Measurements from ENCODE around the gene CERS6. TPM values are rescaled to one million over a fixed set of nuclear protein-coding genes. Genes with fewer than 3 reads are reported as not detected.

CERS6 gene
- total and polyA plus RNA-seq, 2 experiments from 2014 or later, result 8.3 to 16.0 TPM

DNA sequence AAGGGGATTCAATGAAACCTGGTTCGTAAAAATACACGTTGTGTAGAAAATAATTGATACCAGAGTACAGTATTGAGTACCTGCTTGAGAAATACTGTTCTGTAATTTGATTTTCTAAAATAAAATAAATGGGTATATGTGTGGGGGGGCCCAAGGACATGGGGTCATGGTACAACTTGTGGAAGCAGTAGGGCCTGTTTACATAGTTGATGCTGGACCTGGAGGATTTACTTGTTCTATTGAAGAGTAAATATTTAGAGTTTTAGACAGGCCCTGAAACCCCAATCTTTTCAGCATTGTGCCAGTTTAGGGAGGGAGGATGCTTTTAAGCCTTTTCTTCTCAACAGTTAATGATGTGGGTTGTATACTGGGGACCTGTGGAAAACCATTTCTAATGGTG lies 11.7 kb downstream of the CERS6 start:
- Histone ChIP-seq H4K20me1 (ENCODE audit: insufficient read depth) (no peaks in the 10 kb centered on the region), H3K27me3 (replicated peaks; ENCODE audit: insufficient read depth) (no peaks in the 10 kb centered on the region), H3K4me2 (ENCODE audit: unreplicated experiment) (no peak overlapping the region), H3K4me3 (no peak overlapping the region), H3K79me2 (ENCODE audit: insufficient read depth) (peaks cover 85% of the 10 kb centered on the region), H3K4me1 (ENCODE audit: insufficient read depth) (no peaks in the 10 kb centered on the region), H2AFZ (no peak overlapping the region), H3K27ac (no peak overlapping the region), H3K9me2 (ENCODE audit: insufficient read depth) (no peaks in the 10 kb centered on the region), H3F3A (ENCODE audit: insufficient read depth) (no peaks in the 10 kb centered on the region), H3K9ac (no peak overlapping the region), H3K36me3 (ENCODE audit: low read depth) (no peaks in the 10 kb centered on the region), H3K9me3 (ENCODE audit: low read depth) (no peaks in the 10 kb centered on the region)
- TF ChIP-seq EZH2phosphoT487 (IDR thresholded peaks at IDR 0.05; ENCODE audit: insufficient read depth, low read depth), result no peak
- TF ChIP-seq EZH2 (IDR thresholded peaks at IDR 0.05; ENCODE audit: insufficient read depth, poor library complexity, severe bottlenecking), result no peak
- 90 to 95% methylated on average over 2 of the region's 2 CpGs for WGBS, 2 experiments (ENCODE audit: low coverage in 1 of 2, low lambda C conversion rate in 2 of 2, missing lambda C conversion rate in 2 of 2)
- DNase-seq, result no peak
- in situ Hi-C loops (cut with MboI), result no loop called here

DNA sequence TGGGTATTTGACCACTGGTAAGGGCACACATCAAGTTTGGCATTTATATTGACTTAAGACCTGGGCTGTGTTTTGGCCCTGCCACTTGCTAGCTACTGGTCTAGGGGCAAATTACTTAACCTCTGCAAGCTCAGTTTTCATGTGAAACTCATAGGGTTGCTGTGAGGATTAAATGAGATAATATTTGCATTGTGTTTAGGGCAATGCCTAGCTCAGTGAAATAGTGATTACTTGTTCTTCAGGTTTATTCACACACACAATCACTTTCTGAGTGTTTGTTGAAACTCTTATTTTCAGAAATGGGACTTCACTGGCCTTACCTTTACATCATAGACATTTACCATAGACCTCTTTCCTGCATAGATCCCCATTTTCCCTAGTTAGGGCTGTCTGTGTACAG lies 12.3 kb downstream of the CERS6 start:
- H3K9ac ChIP-seq, result no peak overlapping the region
- H3K4me2 ChIP-seq (ENCODE audit: unreplicated experiment), result no peak overlapping the region
- H3K4me1 ChIP-seq (ENCODE audit: insufficient read depth), result no peaks in the 10 kb centered on the region
- H3K4me3 ChIP-seq, result no peak overlapping the region
- DNase-seq, result no peak
- H3K9me2 ChIP-seq (ENCODE audit: insufficient read depth), result no peaks in the 10 kb centered on the region
- H3K79me2 ChIP-seq (ENCODE audit: insufficient read depth), result peaks cover 79% of the 10 kb centered on the region
- H3K27ac ChIP-seq, result no peak overlapping the region
- no peaks in the 10 kb centered on the region for H3F3A ChIP-seq (ENCODE audit: insufficient read depth)
- no peak overlapping the region for H2AFZ ChIP-seq
- no peaks in the 10 kb centered on the region for H4K20me1 ChIP-seq (ENCODE audit: insufficient read depth)
- H3K27me3 ChIP-seq (replicated peaks; ENCODE audit: insufficient read depth), result no peaks in the 10 kb centered on the region
- TF ChIP-seq EZH2 (IDR thresholded peaks at IDR 0.05; ENCODE audit: insufficient read depth, poor library complexity, severe bottlenecking) (no peak), EZH2phosphoT487 (IDR thresholded peaks at IDR 0.05; ENCODE audit: insufficient read depth, low read depth) (no peak)
- H3K9me3 ChIP-seq (ENCODE audit: low read depth), result no peaks in the 10 kb centered on the region
- in situ Hi-C loops (cut with MboI), result no loop called here
- no peaks in the 10 kb centered on the region for H3K36me3 ChIP-seq (ENCODE audit: low read depth)

DNA sequence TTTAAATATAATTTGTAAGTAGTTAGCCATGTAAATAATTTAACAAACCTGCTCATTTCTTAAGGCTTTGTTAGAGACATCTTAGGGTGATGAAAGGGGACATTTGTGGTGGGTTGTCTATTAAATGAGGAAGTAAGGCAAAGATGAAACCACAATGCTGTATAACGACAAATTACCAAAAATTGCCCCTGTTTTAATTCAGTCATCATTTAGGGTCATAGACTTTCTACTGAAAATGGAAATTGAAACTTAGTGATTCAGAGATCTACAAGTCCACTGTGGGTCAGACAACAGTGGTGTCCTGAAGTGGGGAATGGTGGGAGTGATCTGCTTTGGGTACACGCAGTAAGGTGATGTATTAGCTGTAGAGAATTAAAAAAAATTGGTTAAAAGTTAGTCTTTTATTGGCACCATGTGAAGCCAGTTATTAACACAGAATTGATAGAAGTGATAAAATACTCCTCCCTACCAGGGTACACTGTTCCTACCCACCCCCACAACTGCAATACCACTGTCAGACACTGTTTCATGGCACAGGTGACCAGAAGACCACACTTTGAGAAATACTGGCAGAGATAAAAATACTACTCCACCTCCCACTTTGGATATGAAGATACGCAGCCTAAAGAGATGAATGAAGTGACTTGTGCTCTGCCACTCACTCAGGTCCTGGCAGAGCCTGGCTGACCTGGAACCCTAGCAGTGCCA lies 13.4 kb downstream of the CERS6 start:
- Histone ChIP-seq H3K4me3 (no peak overlapping the region), H3K9me2 (ENCODE audit: insufficient read depth) (no peaks in the 10 kb centered on the region), H3F3A (ENCODE audit: insufficient read depth) (no peaks in the 10 kb centered on the region), H4K20me1 (ENCODE audit: insufficient read depth) (no peaks in the 10 kb centered on the region), H3K9ac (no peak overlapping the region), H3K9me3 (ENCODE audit: low read depth) (no peaks in the 10 kb centered on the region), H3K27ac (no peak overlapping the region), H3K4me1 (ENCODE audit: insufficient read depth) (no peaks in the 10 kb centered on the region), H3K27me3 (replicated peaks; ENCODE audit: insufficient read depth) (no peaks in the 10 kb centered on the region), H3K36me3 (ENCODE audit: low read depth) (no peaks in the 10 kb centered on the region), H3K4me2 (ENCODE audit: unreplicated experiment) (no peak overlapping the region), H2AFZ (no peak overlapping the region), H3K79me2 (ENCODE audit: insufficient read depth) (peaks cover 78% of the 10 kb centered on the region)
- in situ Hi-C loops (cut with MboI), result no loop called here
- no peak for DNase-seq
- WGBS, 2 experiments (ENCODE audit: low coverage in 1 of 2, low lambda C conversion rate in 2 of 2, missing lambda C conversion rate in 2 of 2), result 88 to 93% methylated on average over 3 of the region's 3 CpGs
- TF ChIP-seq EZH2phosphoT487 (IDR thresholded peaks at IDR 0.05; ENCODE audit: insufficient read depth, low read depth) (no peak), EZH2 (IDR thresholded peaks at IDR 0.05; ENCODE audit: insufficient read depth, poor library complexity, severe bottlenecking) (no peak)

DNA sequence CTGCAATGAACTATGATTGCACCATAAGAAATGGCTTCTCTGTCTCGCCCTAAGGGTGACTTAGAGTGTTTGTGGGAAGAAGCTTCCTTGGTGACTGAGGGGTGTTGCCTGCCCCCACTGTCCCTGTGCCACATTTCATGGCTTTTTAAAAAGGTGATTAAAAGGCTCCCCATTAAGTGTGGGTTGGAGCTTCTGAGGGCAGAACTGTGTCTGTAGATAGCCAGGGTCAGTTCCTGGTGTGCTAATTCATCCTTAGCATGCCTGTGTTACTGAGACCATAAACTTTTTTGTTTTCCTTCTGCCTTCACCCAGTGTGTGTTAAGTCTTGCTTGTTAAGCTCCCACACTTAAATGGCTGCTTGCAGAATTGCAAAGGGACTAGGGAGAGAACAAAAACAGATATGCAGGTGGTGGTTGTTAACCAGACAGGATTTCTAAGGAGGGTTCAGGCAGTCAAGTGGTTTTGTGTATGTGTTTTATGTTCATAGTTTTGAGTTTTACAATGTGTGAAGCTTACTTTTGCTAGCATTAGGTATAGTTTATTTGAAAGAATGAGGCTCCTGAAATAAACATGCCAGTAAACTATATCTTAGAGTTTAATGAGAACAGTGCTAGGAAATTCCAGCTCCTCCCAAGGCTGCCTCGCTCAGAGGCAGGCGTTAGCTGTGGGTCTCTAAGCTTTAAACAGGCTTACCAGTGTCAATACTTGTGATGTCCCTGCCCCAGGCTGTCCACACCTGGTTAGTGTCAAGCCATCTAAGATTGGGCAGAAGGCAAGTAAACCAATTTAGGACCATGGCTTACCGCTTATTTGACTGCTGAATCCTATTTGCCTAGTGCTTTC lies 14.5 kb downstream of the CERS6 start:
- H3K27me3 ChIP-seq (replicated peaks; ENCODE audit: insufficient read depth), result no peaks in the 10 kb centered on the region
- H3K9me3 ChIP-seq (ENCODE audit: low read depth), result no peaks in the 10 kb centered on the region
- H3K4me3 ChIP-seq, result no peak overlapping the region
- no peak overlapping the region for H2AFZ ChIP-seq
- H4K20me1 ChIP-seq (ENCODE audit: insufficient read depth), result no peaks in the 10 kb centered on the region
- in situ Hi-C loops (cut with MboI), result no loop called here
- no peaks in the 10 kb centered on the region for H3K9me2 ChIP-seq (ENCODE audit: insufficient read depth)
- no peaks in the 10 kb centered on the region for H3F3A ChIP-seq (ENCODE audit: insufficient read depth)
- no peak for DNase-seq
- peaks cover 78% of the 10 kb centered on the region for H3K79me2 ChIP-seq (ENCODE audit: insufficient read depth)
- H3K27ac ChIP-seq, result no peak overlapping the region
- no peak overlapping the region for H3K4me2 ChIP-seq (ENCODE audit: unreplicated experiment)
- H3K36me3 ChIP-seq (ENCODE audit: low read depth), result no peaks in the 10 kb centered on the region
- no peak overlapping the region for H3K9ac ChIP-seq
- H3K4me1 ChIP-seq (ENCODE audit: insufficient read depth), result no peaks in the 10 kb centered on the region
- no peak for TF ChIP-seq EZH2 (IDR thresholded peaks at IDR 0.05; ENCODE audit: insufficient read depth, poor library complexity, severe bottlenecking)
- TF ChIP-seq EZH2phosphoT487 (IDR thresholded peaks at IDR 0.05; ENCODE audit: insufficient read depth, low read depth), result no peak
- WGBS, 2 experiments (ENCODE audit: low coverage in 1 of 2, low lambda C conversion rate in 2 of 2, missing lambda C conversion rate in 2 of 2), result 93 to 99% methylated on average over 4 of the region's 4 CpGs
